H1 (cell line): Measurements from ENCODE around the gene PTPN7. TPM values are rescaled to one million over a fixed set of nuclear protein-coding genes. Genes with fewer than 3 reads are reported as not detected.
A peak's percentile ranks its signal among the peaks of the same experiment; 100 is the strongest.

ENCODE experiments used
- CTCF ChIA-PET: fragments of 300-600 bp; sonication (Branson Sonifier 250); formaldehyde crosslinking; loops from one replicate; lab custom pipeline; 2021; ENCODE audit not compliant: partially characterized antibody; lab: Charles Lee
- POLR2A ChIA-PET: fragments of 300-600 bp; sonication (Branson Sonifier 250); formaldehyde crosslinking; loops from one replicate; lab custom pipeline; 2021; ENCODE audit warnings: inconsistent platforms; ENCODE audit not compliant: partially characterized antibody; lab: Charles Lee
- DNase-seq, 2 experiments: peaks; one replicate each; pipeline versions ENCODE4 v3.0.0 to v3.0.0-alpha.2; 2010 to 2022; ENCODE audit warnings: low spot score in 2 of 2, low read depth in 1 of 2, mixed read lengths in 1 of 2
- FAIRE-seq: peaks from 2 replicates; lab custom pipeline; 2011; peaks lifted over from hg19 to GRCh38; lab: Jason Lieb, UNC
- H2AFZ ChIP-seq: 2 replicates; pipeline ENCODE4 v1.8.1; 2012; ENCODE audit warnings: low read length, inconsistent platforms
- H2AK5ac ChIP-seq: 2 replicates; pipeline ENCODE4 v1.6.1; 2013; ENCODE audit warnings: low read depth, low read length
- H2BK120ac ChIP-seq: replicated peaks from 2 replicates; pipeline ENCODE3; 2013; ENCODE audit warnings: low read depth, low read length, inconsistent platforms
- H2BK12ac ChIP-seq: 2 replicates; pipeline ENCODE4 v1.6.1; 2013; ENCODE audit warnings: low read depth, low read length
- H2BK15ac ChIP-seq: 2 replicates; pipeline ENCODE4 v1.6.1; 2013; ENCODE audit warnings: low read length
- H2BK20ac ChIP-seq: 2 replicates; pipeline ENCODE4 v1.6.1; 2013; ENCODE audit warnings: low read length
- H2BK5ac ChIP-seq: 2 replicates; pipeline ENCODE4 v1.6.1; 2013; ENCODE audit warnings: low read depth, low read length
- H3K14ac ChIP-seq: 2 replicates; pipeline ENCODE4 v1.6.1; 2013; ENCODE audit warnings: inconsistent platforms; ENCODE audit not compliant: insufficient read length
- H3K18ac ChIP-seq: 2 replicates; pipeline ENCODE4 v1.6.1; 2013; ENCODE audit warnings: low read length; ENCODE audit errors: extremely low read depth
- H3K23ac ChIP-seq: 2 replicates; pipeline ENCODE4 v1.6.1; 2013; ENCODE audit warnings: inconsistent platforms; ENCODE audit not compliant: insufficient read length
- H3K23me2 ChIP-seq: 2 replicates; pipeline ENCODE4 v1.6.1; 2013; ENCODE audit warnings: low read depth, low read length
- H3K27ac ChIP-seq: 2 replicates; pipeline ENCODE4 v1.6.1; 2011; ENCODE audit warnings: low read depth, low read length, inconsistent platforms
- H3K27me3 ChIP-seq, 4 experiments: replicated peaks in 1 of 4; 1 replicate in 1 of 4; 2 replicates in 3 of 4; pipeline versions ENCODE4 v1.6.1 to v1.8.1; 2011 to 2013; ENCODE audit warnings: low read length in 3 of 4, mild to moderate bottlenecking in 3 of 4, inconsistent platforms in 2 of 4, mixed read lengths in 2 of 4, moderate library complexity in 1 of 4; ENCODE audit not compliant: control insufficient read depth in 3 of 4, insufficient read depth in 3 of 4; ENCODE audit errors: extremely low read depth in 1 of 4
- H3K36me3 ChIP-seq, 4 experiments: 2 replicates each; pipeline versions ENCODE4 v1.6.1 to v1.8.1; 2011 to 2013; ENCODE audit warnings: mild to moderate bottlenecking in 4 of 4, low read length in 3 of 4, moderate library complexity in 2 of 4, control low read depth in 1 of 4, inconsistent platforms in 1 of 4; ENCODE audit not compliant: insufficient read depth in 4 of 4, control insufficient read depth in 2 of 4
- H3K4ac ChIP-seq: replicated peaks from 2 replicates; pipeline ENCODE3; 2013; ENCODE audit warnings: low read length, low read depth, mixed read lengths, inconsistent platforms; ENCODE audit not compliant: insufficient read length
- H3K4me1 ChIP-seq, 4 experiments: replicated peaks in 1 of 4; 1 replicate in 1 of 4; 2 replicates in 3 of 4; pipeline versions ENCODE4 v1.6.1 to v1.8.1; 2011 to 2013; ENCODE audit warnings: low read length in 3 of 4, inconsistent platforms in 2 of 4, mixed read lengths in 1 of 4; ENCODE audit not compliant: insufficient read depth in 4 of 4, control insufficient read depth in 3 of 4
- H3K4me2 ChIP-seq, 2 experiments: 2 replicates each; pipeline versions ENCODE4 v1.6.1 to v1.8.1; 2011 to 2013; ENCODE audit warnings: low read depth in 2 of 2, low read length in 2 of 2, control low read depth in 1 of 2, inconsistent platforms in 1 of 2, mild to moderate bottlenecking in 1 of 2; ENCODE audit not compliant: insufficient read depth in 1 of 2
- H3K4me3 ChIP-seq, 4 experiments: fragments of 200-600, 300-600 bp in 1 of 4; sonication (generic), shearing (Covaris generic), sonication (Bioruptor Twin) in 1 of 4; 2 replicates each; pipeline versions ENCODE4 v1.5.1 to v1.8.1; 2011 to 2016; ENCODE audit warnings: low read length in 4 of 4, low read depth in 3 of 4, control low read depth in 2 of 4, inconsistent platforms in 2 of 4, mild to moderate bottlenecking in 2 of 4, mixed read lengths in 1 of 4, moderate library complexity in 1 of 4; ENCODE audit not compliant: insufficient read depth in 2 of 4; ENCODE audit errors: extremely low read depth in 1 of 4
- H3K56ac ChIP-seq: replicated peaks from 2 replicates; pipeline ENCODE3; 2013; ENCODE audit warnings: low read depth, mild to moderate bottlenecking, mixed read lengths, low read length, inconsistent platforms; ENCODE audit not compliant: insufficient read length
- H3K79me1 ChIP-seq: 2 replicates; pipeline ENCODE4 v1.6.1; 2013; ENCODE audit warnings: low read depth, low read length, control low read depth
- H3K79me2 ChIP-seq, 2 experiments: 2 replicates each; pipeline versions ENCODE4 v1.6.1 to v1.8.1; 2012 to 2013; ENCODE audit warnings: low read length in 2 of 2, mild to moderate bottlenecking in 2 of 2, inconsistent platforms in 1 of 2; ENCODE audit not compliant: insufficient read depth in 2 of 2, control insufficient read depth in 1 of 2
- H3K9ac ChIP-seq, 4 experiments: replicated peaks in 1 of 4; 1 replicate in 1 of 4; 2 replicates in 3 of 4; pipeline versions ENCODE4 v1.6.1 to v1.8.1; 2011 to 2013; ENCODE audit warnings: low read depth in 3 of 4, low read length in 3 of 4, control low read depth in 2 of 4, mild to moderate bottlenecking in 2 of 4, moderate library complexity in 2 of 4, inconsistent platforms in 1 of 4; ENCODE audit errors: extremely low read depth in 1 of 4
- H3K9me3 ChIP-seq, 2 experiments: 2 replicates each; pipeline versions ENCODE4 v1.6.1 to v1.8.1; 2012 to 2013; ENCODE audit warnings: mild to moderate bottlenecking in 2 of 2, moderate library complexity in 2 of 2, control low read depth in 1 of 2, inconsistent platforms in 1 of 2, low read depth in 1 of 2, low read length in 1 of 2, mixed read lengths in 1 of 2; ENCODE audit not compliant: insufficient read depth in 2 of 2
- H4K20me1 ChIP-seq, 2 experiments: replicated peaks in 1 of 2; 2 replicates each; pipeline versions ENCODE3 to v1.8.1; 2011 to 2013; ENCODE audit warnings: inconsistent platforms in 2 of 2, low read length in 2 of 2, mild to moderate bottlenecking in 1 of 2; ENCODE audit not compliant: insufficient read depth in 2 of 2, control insufficient read depth in 1 of 2
- H4K5ac ChIP-seq: 2 replicates; pipeline ENCODE4 v1.6.1; 2013; ENCODE audit warnings: low read length, low read depth, mixed read lengths, inconsistent platforms; ENCODE audit not compliant: insufficient read length
- H4K8ac ChIP-seq: 2 replicates; pipeline ENCODE4 v1.8.0; 2013; ENCODE audit warnings: mild to moderate bottlenecking, moderate library complexity, low read length, inconsistent platforms; ENCODE audit not compliant: insufficient read depth; ENCODE audit errors: extremely low read depth
- H4K91ac ChIP-seq: replicated peaks from 2 replicates; pipeline ENCODE3; 2013; ENCODE audit warnings: low read length, mixed read lengths, inconsistent platforms; ENCODE audit not compliant: insufficient read length
- ASH2L ChIP-seq: fragments of 200-600, 300-600 bp; sonication (generic); IDR thresholded peaks from one replicate; pipeline ENCODE4 v1.7.1; 2017; ENCODE audit warnings: low read length
- ATF2 ChIP-seq: IDR thresholded peaks from 2 replicates; pipeline ENCODE4 v1.6.1; 2012; ENCODE audit warnings: low read length, inconsistent platforms
- BRCA1 ChIP-seq: IDR thresholded peaks from 2 replicates; pipeline ENCODE4 v1.6.1; 2012; ENCODE audit warnings: low read depth, low read length, improper control_type of control experiment
- CEBPB ChIP-seq: IDR thresholded peaks from 2 replicates; pipeline ENCODE4 v1.6.1; 2012; ENCODE audit warnings: low read depth, low read length
- CREB1 ChIP-seq: IDR thresholded peaks from 2 replicates; pipeline ENCODE4 v1.6.1; 2012; ENCODE audit warnings: inconsistent platforms
- EGR1 ChIP-seq: IDR thresholded peaks from 2 replicates; pipeline ENCODE4 v1.6.1; 2011; ENCODE audit warnings: low read depth, low read length, borderline replicate concordance
- KDM5A ChIP-seq: fragments of 200-600 bp; IDR thresholded peaks from 2 replicates; pipeline ENCODE4 v1.7.1; 2012; ENCODE audit warnings: mild to moderate bottlenecking, low read length, inconsistent platforms, mixed read lengths
- POLR2AphosphoS5 ChIP-seq: IDR thresholded peaks from 2 replicates; pipeline ENCODE4 v1.6.1; 2011; ENCODE audit warnings: low read depth, low read length
- TEAD4 ChIP-seq: IDR thresholded peaks from 2 replicates; pipeline ENCODE4 v1.6.1; 2012; ENCODE audit warnings: low read depth, low read length, inconsistent platforms, mixed read lengths
- WGBS, 2 experiments: shearing (Covaris generic) in 1 of 2; methylation state at CpG; one replicate each; pipeline versions ENCODE4 v1.1.6 to v1.1.7; 2013 to 2015; ENCODE audit warnings: low lambda C conversion rate in 2 of 2, mixed read lengths in 2 of 2, inconsistent platforms in 1 of 2, low coverage in 1 of 2, missing lambda C conversion rate in 1 of 2; ENCODE audit not compliant: insufficient replicate concordance in 2 of 2, insufficient coverage in 1 of 2, insufficient read length in 1 of 2; ENCODE audit errors: extremely low coverage in 1 of 2, missing lambda C conversion rate in 1 of 2; 5-methylcytosine and 5-hydroxymethylcytosine counted together
- polyA plus RNA-seq, 7 experiments: library from polyadenylated mRNA; depleted of rRNA in 3 of 7; stranded (reverse) in 5 of 7; unstranded in 2 of 7; fragments of >200 nt in 5 of 7; fragments of 200-250 nt in 2 of 7; gene quantifications; 1 replicate in 5 of 7; 2 replicates in 1 of 7; 4 replicates in 1 of 7; pipeline versions ENCODE4 v1.2.1 to v1.2.3, GENCODE V29; 2011 to 2013; ENCODE audit warnings: missing spikeins in 2 of 7, mixed read lengths in 2 of 7
- total RNA-seq: library from RNA; stranded (reverse); fragmentation: NEBNext Ultra II Directional; extraction: Animal tissue kit (Norgen Biotek cat#: 25700); gene quantifications from 2 replicates; pipeline ENCODE4 v1.2.1, GENCODE V29; 2021

PTPN7 gene
- total and polyA plus RNA-seq, 2 of the 8 experiments (the other 6 are each of a cell fraction or from before 2014, with no cell fraction given) = 0.20 TPM; not detected in 1

- Histone ChIP-seq H3K27ac (no peak overlapping the region), H4K91ac (peak overlapping the region; percentile 10), H3K23ac (no peak overlapping the region), H2BK15ac (no peak overlapping the region), H3K4me1 (peaks cover 0 to 5% (median 4%) of the 10 kb centered on the region in 4 experiments; a peak in 5 of 7 replicates), H3K79me1 (no peaks in the 10 kb centered on the region), H2BK20ac (0 out of 2 replicates have a peak overlapping the region, but pooled peaks have one; percentile 4), H3K18ac (no peak overlapping the region), H3K4ac (no peak overlapping the region), H4K20me1 (no peaks in the 10 kb centered on the region), H3K56ac (no peak overlapping the region), H3K27me3 (no peaks in the 10 kb centered on the region), H3K4me2 (no peak overlapping the region), H2BK120ac (no peak overlapping the region), H4K5ac (no peak overlapping the region), H2BK5ac (no peak overlapping the region), H2AK5ac (no peak overlapping the region), H3K23me2 (no peaks in the 10 kb centered on the region), H4K8ac (no peak overlapping the region; the same call in 1 of the 2 replicates), H2BK12ac (no peak overlapping the region; the same call in 1 of the 2 replicates), H3K79me2 (no peaks in the 10 kb centered on the region), H3K9ac (no peak overlapping the region), H2AFZ (no peak overlapping the region), H3K4me3 (no peak overlapping the region), H3K36me3 (no peaks in the 10 kb centered on the region), H3K14ac (no peak overlapping the region), H3K9me3 (no peaks in the 10 kb centered on the region)
- WGBS, 2 experiments = 88% methylated on average over 7 of the region's 7 CpGs; no CpG with 5 or more reads in 1 of the 2 experiments
- FAIRE-seq = no peak
- CTCF ChIA-PET = interaction anchor here (1.1 to 29.2 kb wide), 13 partner anchors 12 to 226 kb away, joined by 3 to 1014 read pairs (median 8); partner anchors contain the start of genes ELF3 and RNPEP
- DNase-seq = no peak
- POLR2A ChIA-PET = interaction anchor here (0.7 to 7.2 kb wide), 3 partner anchors 20 to 113 kb away, joined by 3 to 98 read pairs (median 3); partner anchors contain the start of gene ELF3
- no peak for TF ChIP-seq BRCA1
- TF ChIP-seq CEBPB = no peak
- TF ChIP-seq KDM5A = no peak
- no peak for TF ChIP-seq ATF2
- TF ChIP-seq TEAD4 = no peak
- no peak for TF ChIP-seq EGR1
- TF ChIP-seq POLR2AphosphoS5 = no peak
- TF ChIP-seq ASH2L = no peak
- no peak for TF ChIP-seq CREB1
Measured at GRCh38 chr1:202121006-202121405, 39.4 kb downstream of the PTPN7 start.
